Transverse colon (tissue), 4 donors: Measurements from ENCODE around the gene ZNF804B.

Experiments
- CTCF ChIP-seq, 5 experiments: fragments of 200-600 bp in 3 of 5; fragments of 450-650 bp in 2 of 5; sonication (generic) in 3 of 5; IDR thresholded peaks; 1 replicate in 2 of 5; 2 replicates in 3 of 5; pipeline ENCODE4 v1.5.1; 2016 to 2017; ENCODE audit warnings: antibody characterized with exemption in 5 of 5, inconsistent platforms in 3 of 5, mild to moderate bottlenecking in 2 of 5, moderate library complexity in 1 of 5
- EP300 ChIP-seq: sonication (generic); formaldehyde crosslinking; IDR thresholded peaks from one replicate; pipeline ENCODE4 v1.6.1; 2017; ENCODE audit warnings: antibody characterized with exemption, low read depth
- POLR2A ChIP-seq: fragments of 450-650 bp; IDR thresholded peaks from one replicate; pipeline ENCODE4 v1.6.1; 2016; ENCODE audit warnings: antibody characterized with exemption, mild to moderate bottlenecking, moderate library complexity
- POLR2AphosphoS5 ChIP-seq, 3 donors: sonication (generic); formaldehyde crosslinking; IDR thresholded peaks; one replicate each; pipeline ENCODE4 v1.6.1; 2016; ENCODE audit warnings: antibody characterized with exemption in 3 of 3

- TF ChIP-seq CTCF (IDR thresholded peaks at IDR 0.05): no peak
- TF ChIP-seq EP300: no peak
- no peak for TF ChIP-seq POLR2AphosphoS5 (IDR thresholded peaks at IDR 0.05)
- TF ChIP-seq POLR2A: no peak
Measured at GRCh38 chr7:89028319-89028718, 268.8 kb downstream of the ZNF804B start.
